Measurements from ENCODE around the gene GAS1. TPM values are rescaled to one million over a fixed set of nuclear protein-coding genes. Genes with fewer than 3 reads are reported as not detected.

GAS1 gene
- total RNA-seq, 2 experiments from 2014 or later: 0.26 to 0.31 TPM

DNA sequence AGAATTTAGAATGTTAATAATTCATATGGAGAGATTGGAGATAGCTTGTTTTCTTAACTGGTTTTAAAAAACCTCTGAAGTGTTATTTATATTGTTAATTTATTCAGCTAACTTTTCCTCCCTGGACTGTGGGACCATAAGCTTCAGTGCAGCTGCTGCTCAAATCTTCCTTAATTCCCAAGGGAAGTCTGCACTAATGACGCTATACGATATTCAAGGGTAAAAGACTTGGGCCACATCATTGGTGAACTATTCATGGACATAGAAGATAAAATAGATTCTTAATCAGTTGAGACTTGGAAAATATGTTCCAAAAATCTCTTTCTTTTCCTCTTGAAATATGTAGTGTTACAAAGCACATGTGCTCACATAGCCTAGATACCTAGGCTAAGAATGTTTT, 31.1 kb upstream of the GAS1 start:
- DNase-seq: no peak
- intact Hi-C loops (cut with micrococcal nuclease): no loop called here
- Mint-ChIP-seq H3K9me3 (no peaks in the 10 kb centered on the region), H3K4me3 (no peak overlapping the region), H3K36me3 (no peaks in the 10 kb centered on the region), H3K27me3 (peaks cover 39% of the 10 kb centered on the region), H3K4me1 (ENCODE audit: low read depth) (no peaks in the 10 kb centered on the region), H3K27ac (no peak overlapping the region)
- CTCF ChIA-PET: interaction anchor here (0.6 to 1.2 kb wide), 2 partner anchors 30 to 266 kb away, joined by 3 to 4 read pairs; no protein-coding TSS in a partner anchor
- POLR2A ChIA-PET: no interaction called here

DNA sequence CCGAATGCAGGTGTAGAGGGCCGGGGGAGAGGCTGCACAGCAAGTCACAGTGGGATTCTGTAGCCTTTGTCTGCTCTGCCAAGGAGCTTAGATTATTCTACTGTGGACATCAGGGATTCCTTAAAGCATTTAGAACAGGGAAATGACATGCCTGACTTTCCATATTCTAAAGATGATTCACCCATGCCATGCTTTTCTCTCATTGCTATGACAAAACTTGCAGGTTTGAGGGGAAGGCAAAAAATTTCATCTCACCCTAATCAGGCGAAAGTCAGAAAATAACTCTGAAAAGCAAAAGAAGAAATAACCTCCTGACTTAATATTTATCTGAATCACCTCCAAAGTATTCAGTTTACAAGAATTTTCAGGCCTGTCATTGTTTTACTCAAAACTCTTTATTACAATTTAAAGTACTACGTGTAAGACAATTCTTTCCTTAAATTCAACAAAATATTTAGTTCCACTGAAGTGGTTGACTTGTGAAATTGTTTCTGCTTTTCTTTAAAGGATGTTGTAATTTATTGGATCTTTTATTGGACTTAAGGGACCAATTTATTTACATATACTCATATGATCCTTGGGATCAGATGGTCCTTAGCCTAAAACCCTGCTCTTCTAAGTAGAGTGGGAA, 30.0 kb upstream of the GAS1 start:
- Mint-ChIP-seq H3K4me1 (ENCODE audit: low read depth) (no peaks in the 10 kb centered on the region), H3K27me3 (peaks cover 42% of the 10 kb centered on the region), H3K36me3 (no peaks in the 10 kb centered on the region), H3K4me3 (no peak overlapping the region), H3K27ac (no peak overlapping the region), H3K9me3 (no peaks in the 10 kb centered on the region)
- intact Hi-C loops (cut with micrococcal nuclease): no loop called here
- DNase-seq: no peak
- ChIA-PET CTCF (no interaction called here), POLR2A (no interaction called here)

DNA sequence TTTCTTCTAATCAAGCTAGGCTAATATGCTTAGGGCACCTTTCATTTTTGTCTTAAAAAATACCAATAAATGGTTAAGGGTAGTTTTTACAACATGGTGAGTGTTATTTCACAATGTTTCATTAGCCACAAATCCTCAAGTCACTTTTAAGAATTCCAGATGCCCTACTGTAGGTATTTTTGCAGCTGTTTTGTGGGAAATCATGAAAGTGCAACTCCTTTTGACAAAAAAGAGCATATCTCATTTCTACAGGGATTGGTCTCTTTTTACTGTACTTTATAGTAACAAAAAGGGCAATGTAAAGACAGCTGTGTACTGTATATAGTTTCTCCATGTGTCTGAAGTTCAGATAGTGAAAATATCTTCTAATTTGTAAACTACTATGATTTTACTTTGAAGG, 28.3 kb upstream of the GAS1 start:
- peaks cover 44% of the 10 kb centered on the region for H3K27me3 Mint-ChIP-seq
- no peak overlapping the region for H3K27ac Mint-ChIP-seq
- no peak overlapping the region for H3K4me3 Mint-ChIP-seq
- H3K9me3 Mint-ChIP-seq: no peaks in the 10 kb centered on the region
- POLR2A ChIA-PET: no interaction called here
- no peak for DNase-seq
- intact Hi-C loops (cut with micrococcal nuclease): no loop called here
- CTCF ChIA-PET: interaction anchor here (1.1 kb wide), 1 partner anchor 349 kb away, joined by 3 read pairs; no protein-coding TSS in a partner anchor
- no peaks in the 10 kb centered on the region for H3K36me3 Mint-ChIP-seq
- H3K4me1 Mint-ChIP-seq (ENCODE audit: low read depth): no peaks in the 10 kb centered on the region

DNA sequence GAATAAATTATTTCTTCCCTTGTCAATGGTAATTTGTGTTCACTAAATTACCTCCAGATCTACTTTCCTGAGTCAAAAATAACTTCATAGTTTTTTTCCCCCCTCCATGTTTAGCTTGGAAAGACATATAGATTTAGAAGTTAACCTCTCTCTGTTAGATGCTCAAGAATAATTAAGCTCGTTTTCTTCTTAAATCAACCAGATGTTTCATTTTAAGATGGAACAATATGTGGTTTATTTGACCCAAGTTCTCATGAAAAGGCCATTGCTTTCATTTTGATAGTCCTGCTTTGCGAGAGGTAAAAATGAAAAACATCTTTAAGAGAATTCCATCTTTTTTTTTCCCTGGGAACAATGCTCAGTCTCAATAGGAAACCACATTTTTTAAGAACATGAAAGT, 27.7 kb upstream of the GAS1 start:
- H3K27ac Mint-ChIP-seq: no peak overlapping the region
- H3K4me3 Mint-ChIP-seq: no peak overlapping the region
- ChIA-PET POLR2A (no interaction called here), CTCF (interaction anchor here (1.1 kb wide), 1 partner anchor 350 kb away, joined by 3 read pairs; no protein-coding TSS in a partner anchor)
- no peak for DNase-seq
- no peaks in the 10 kb centered on the region for H3K9me3 Mint-ChIP-seq
- peaks cover 42% of the 10 kb centered on the region for H3K27me3 Mint-ChIP-seq
- H3K36me3 Mint-ChIP-seq: no peaks in the 10 kb centered on the region
- H3K4me1 Mint-ChIP-seq (ENCODE audit: low read depth): no peaks in the 10 kb centered on the region
- intact Hi-C loops (cut with micrococcal nuclease): no loop called here

DNA sequence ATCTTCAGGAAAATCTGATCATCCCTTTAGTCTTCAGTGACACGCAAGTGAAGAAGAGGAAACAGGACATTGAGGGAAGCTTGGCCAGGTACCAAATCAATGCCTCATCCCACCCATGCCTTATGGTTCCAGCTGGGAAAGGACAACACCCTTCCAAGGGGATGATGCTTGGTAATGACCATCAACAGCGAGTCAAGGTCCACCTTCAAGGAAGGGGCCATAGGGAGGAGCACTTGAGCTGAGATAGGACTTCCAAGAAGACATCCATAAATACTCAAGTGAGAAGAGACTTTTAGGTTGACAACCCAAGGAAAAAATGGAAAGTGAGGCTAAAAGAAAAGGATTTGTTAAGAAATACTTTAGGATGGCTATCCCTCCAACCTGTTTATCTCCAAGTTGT, 27.1 kb upstream of the GAS1 start:
- POLR2A ChIA-PET: no interaction called here
- Mint-ChIP-seq H3K36me3 (no peaks in the 10 kb centered on the region), H3K27ac (no peak overlapping the region), H3K27me3 (peaks cover 39% of the 10 kb centered on the region), H3K9me3 (no peaks in the 10 kb centered on the region), H3K4me1 (ENCODE audit: low read depth) (no peaks in the 10 kb centered on the region), H3K4me3 (no peak overlapping the region)
- CTCF ChIA-PET: interaction anchor here (1.1 kb wide), 1 partner anchor 351 kb away, joined by 3 read pairs; no protein-coding TSS in a partner anchor
- no peak for DNase-seq
- intact Hi-C loops (cut with micrococcal nuclease): no loop called here

DNA sequence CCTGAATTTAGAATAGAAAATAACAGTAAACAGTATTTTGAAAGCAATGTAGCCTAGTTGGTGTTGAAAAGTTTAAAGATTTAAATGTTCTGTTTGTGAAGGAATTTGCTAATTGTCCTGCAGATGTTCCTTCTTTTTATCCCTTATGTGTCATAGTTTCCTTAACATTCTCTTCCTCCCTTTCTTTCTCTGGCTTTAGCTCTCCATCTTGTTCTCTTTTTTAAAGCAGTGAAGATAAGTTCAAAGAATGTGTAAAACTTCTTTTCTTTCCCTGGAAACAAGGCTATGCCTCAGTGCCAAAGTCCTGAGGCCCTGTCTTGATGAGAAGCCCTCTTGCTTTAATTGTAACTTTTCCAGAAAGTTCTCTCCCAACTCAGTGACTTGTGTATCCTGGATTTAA, 24.4 kb upstream of the GAS1 start:
- no peak for DNase-seq
- Mint-ChIP-seq H3K4me1 (ENCODE audit: low read depth) (no peaks in the 10 kb centered on the region), H3K27me3 (peaks cover 31% of the 10 kb centered on the region), H3K27ac (no peak overlapping the region), H3K9me3 (no peaks in the 10 kb centered on the region), H3K36me3 (no peaks in the 10 kb centered on the region), H3K4me3 (no peak overlapping the region)
- ChIA-PET CTCF (no interaction called here), POLR2A (no interaction called here)
- intact Hi-C loops (cut with micrococcal nuclease): no loop called here

DNA sequence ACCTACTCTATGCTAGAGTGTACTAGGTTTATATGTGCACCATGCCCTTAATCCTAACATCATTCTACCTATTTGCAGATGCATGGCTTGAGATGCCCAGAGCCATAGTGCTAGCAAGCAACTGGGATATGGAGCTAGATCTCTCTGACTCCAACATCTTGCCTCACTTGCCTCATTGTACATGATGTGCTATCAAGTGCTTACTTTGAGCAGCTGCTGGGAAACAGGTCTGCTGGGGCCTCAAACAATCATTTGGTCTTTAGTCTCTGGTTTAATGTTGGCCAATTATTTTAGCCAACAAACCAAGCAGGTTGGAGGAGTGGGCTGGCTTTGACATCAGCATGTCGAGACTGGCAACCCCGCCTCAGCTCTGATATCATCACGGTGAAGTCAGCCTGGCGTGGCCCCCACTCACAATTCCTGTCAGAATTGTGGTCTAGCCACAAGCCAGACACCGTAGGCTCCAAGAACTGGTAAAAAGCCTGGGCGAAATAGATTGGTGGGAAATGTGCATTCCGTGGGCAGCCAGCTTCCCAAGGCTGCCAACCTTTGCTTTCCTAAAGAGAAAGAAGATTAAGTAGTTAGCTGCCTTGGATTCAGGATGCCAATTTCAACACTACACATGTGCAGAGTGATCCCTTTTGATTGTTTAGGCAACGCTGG, 21.1 kb upstream of the GAS1 start:
- H3K27me3 Mint-ChIP-seq: peaks cover 18% of the 10 kb centered on the region
- CTCF ChIA-PET: no interaction called here
- intact Hi-C loops (cut with micrococcal nuclease): no loop called here
- no peaks in the 10 kb centered on the region for H3K9me3 Mint-ChIP-seq
- POLR2A ChIA-PET: no interaction called here
- H3K4me1 Mint-ChIP-seq (ENCODE audit: low read depth): no peaks in the 10 kb centered on the region
- H3K27ac Mint-ChIP-seq: no peak overlapping the region
- H3K4me3 Mint-ChIP-seq: no peak overlapping the region
- H3K36me3 Mint-ChIP-seq: no peaks in the 10 kb centered on the region
- no peak for DNase-seq

DNA sequence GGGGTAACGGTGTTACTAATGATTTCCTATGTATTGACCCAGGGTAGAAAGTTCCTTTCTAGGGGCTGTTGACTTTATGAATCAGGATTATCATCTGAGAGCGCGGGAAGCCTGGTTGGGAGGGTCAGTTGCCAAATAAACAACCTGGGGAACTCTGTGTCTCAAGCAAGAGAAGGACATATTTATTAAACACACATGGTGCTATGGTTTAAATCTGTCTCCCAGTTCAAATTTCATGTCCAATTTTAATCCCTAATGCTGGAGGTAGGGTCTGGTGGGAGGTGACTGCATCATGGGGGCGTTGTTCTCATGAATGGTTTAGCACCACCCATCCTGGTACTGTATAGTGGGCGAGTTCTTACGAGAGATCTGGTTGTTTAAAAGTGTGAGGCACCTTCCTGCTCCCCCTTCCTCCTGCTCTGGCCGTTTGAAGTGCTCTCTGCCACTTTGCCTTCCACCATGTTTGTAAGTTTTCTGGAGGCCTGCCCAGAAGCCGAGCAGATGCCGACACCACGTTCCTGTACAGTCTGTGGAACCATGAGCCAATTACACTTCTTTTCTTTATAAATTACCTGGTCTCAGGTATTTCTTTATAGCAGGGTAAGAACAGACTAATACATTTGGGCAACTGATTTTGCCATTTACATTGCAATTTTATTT, 19.7 kb upstream of the GAS1 start:
- no peak overlapping the region for H3K27ac Mint-ChIP-seq
- ChIA-PET CTCF (no interaction called here), POLR2A (no interaction called here)
- peaks cover 11% of the 10 kb centered on the region for H3K27me3 Mint-ChIP-seq
- no peaks in the 10 kb centered on the region for H3K9me3 Mint-ChIP-seq
- H3K4me3 Mint-ChIP-seq: no peak overlapping the region
- no peaks in the 10 kb centered on the region for H3K36me3 Mint-ChIP-seq
- DNase-seq: no peak
- no peaks in the 10 kb centered on the region for H3K4me1 Mint-ChIP-seq (ENCODE audit: low read depth)
- intact Hi-C loops (cut with micrococcal nuclease): no loop called here

DNA sequence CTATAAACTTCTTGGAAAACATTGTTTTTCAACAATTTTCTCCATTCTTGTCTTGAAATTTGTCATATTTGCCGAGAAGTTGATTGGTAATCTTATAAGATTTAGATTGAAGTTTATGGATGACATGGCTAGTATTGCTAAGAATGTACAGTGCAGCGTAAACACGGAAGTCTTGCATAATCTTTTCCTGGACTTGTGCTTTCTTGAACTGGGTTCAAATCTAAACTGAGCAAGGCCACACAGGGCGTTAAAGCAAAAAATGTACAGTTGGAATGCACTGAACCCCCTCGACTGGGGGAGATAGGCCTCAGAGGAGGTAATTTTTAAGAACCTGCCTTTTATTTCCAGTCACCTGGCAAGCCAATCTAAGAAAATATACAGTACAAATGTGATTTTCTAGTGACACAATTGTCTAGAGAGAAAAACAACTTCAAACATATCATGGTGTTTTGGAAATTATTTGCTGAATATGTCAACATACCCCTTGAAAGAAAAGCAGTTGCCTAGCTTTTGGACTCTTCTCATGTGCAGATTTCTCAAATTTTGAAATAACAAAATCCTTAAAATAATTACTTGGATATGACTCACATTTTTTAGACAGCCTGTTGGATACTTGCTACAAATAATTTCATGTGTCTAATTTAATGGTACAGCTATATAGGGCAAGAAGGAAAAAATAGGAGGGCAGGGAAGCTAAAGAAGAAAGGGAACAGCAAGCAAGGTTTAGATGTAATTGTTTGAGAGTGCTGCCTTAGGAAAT, 18.5 kb upstream of the GAS1 start:
- no peaks in the 10 kb centered on the region for H3K36me3 Mint-ChIP-seq
- intact Hi-C loops (cut with micrococcal nuclease): no loop called here
- no peaks in the 10 kb centered on the region for H3K9me3 Mint-ChIP-seq
- ChIA-PET CTCF (no interaction called here), POLR2A (interaction anchor here (0.6 kb wide), 1 partner anchor 19 kb away, joined by 3 read pairs; no protein-coding TSS in a partner anchor)
- DNase-seq: no peak
- H3K4me3 Mint-ChIP-seq: no peak overlapping the region
- no peaks in the 10 kb centered on the region for H3K4me1 Mint-ChIP-seq (ENCODE audit: low read depth)
- H3K27me3 Mint-ChIP-seq: peaks cover 11% of the 10 kb centered on the region
- H3K27ac Mint-ChIP-seq: no peak overlapping the region

DNA sequence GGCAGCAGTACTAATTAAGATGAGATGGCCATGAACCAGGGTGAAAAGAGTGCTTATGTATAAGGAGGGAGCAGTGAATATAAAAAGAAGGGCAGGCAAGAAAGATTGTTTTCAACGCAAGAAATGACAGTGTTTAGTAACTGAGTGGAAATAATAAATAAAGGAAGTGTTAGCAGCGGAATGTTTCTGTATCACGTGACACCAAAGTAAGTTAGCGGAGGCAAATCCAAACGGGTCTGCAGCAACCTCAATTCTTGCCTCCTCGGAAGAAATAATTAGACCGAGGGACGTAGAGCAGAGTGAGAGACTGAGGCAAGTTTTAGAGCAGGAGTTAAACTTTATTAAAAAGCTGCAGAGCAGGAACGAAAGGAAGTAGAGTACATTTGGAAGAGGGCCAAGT, 15.4 kb upstream of the GAS1 start:
- CTCF ChIA-PET: no interaction called here
- H3K4me3 Mint-ChIP-seq: no peak overlapping the region
- POLR2A ChIA-PET: no interaction called here

DNA sequence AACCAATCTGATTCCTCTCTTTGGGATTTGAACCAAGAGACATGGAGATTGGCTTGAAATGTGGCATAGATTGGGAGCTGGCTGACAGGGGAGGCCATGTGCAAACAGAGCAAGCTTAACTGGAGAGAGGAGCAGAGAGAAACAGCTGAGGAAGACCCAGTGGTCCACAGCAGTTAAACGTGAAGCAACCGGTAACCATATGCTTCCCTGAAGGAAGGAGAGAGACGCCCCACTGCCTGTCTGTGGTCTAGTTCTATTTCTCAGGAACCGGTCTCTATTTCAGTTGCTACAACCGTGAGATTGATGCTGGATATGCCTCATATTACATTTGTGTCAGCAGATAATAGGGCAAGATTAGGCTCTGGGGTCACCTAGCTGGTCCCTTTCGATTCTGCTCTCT, 13.6 kb upstream of the GAS1 start:
- POLR2A ChIA-PET: no interaction called here
- Mint-ChIP-seq H3K27me3 (peaks cover 18% of the 10 kb centered on the region), H3K4me1 (ENCODE audit: low read depth) (no peaks in the 10 kb centered on the region), H3K27ac (no peak overlapping the region), H3K4me3 (no peak overlapping the region), H3K36me3 (no peaks in the 10 kb centered on the region), H3K9me3 (no peaks in the 10 kb centered on the region)
- CTCF ChIA-PET: interaction anchor here (1.5 kb wide), 1 partner anchor 12 kb away, joined by 5 read pairs; no protein-coding TSS in a partner anchor
- intact Hi-C loops (cut with micrococcal nuclease): no loop called here
- DNase-seq: no peak

More for the DNA sequence above, 15.4 kb upstream of the GAS1 start:
- H3K4me1 Mint-ChIP-seq (ENCODE audit: low read depth): no peaks in the 10 kb centered on the region
- H3K9me3 Mint-ChIP-seq: no peaks in the 10 kb centered on the region
- intact Hi-C loops (cut with micrococcal nuclease): no loop called here
- H3K36me3 Mint-ChIP-seq: no peaks in the 10 kb centered on the region
- DNase-seq: no peak
- peaks cover 18% of the 10 kb centered on the region for H3K27me3 Mint-ChIP-seq
- no peak overlapping the region for H3K27ac Mint-ChIP-seq

DNA sequence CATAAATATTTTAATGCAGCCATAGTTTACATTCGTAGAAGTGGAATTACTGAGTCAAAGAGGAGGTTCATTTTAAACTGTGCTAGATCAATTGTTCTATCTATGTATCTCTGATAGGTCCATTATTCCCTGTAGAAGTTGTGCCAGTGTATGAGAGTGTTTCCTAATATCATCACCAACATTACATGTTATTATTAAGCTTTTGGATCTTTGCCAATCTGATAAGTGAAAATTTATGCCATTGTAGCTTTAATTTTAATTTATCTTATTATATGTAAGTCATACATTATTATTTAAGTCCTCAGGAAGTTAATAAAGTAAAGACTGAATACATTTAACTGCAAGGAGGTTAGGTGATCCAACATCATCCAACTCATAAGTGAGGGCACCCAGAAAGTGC, 10.9 kb upstream of the GAS1 start:
- peaks cover 20% of the 10 kb centered on the region for H3K27me3 Mint-ChIP-seq
- no peak for DNase-seq
- ChIA-PET CTCF (interaction anchor here (1.0 kb wide), 1 partner anchor 10 kb away, joined by 3 read pairs; no protein-coding TSS in a partner anchor), POLR2A (no interaction called here)
- H3K27ac Mint-ChIP-seq: no peak overlapping the region
- H3K4me1 Mint-ChIP-seq (ENCODE audit: low read depth): no peaks in the 10 kb centered on the region
- H3K4me3 Mint-ChIP-seq: no peak overlapping the region
- H3K36me3 Mint-ChIP-seq: no peaks in the 10 kb centered on the region
- intact Hi-C loops (cut with micrococcal nuclease): no loop called here
- H3K9me3 Mint-ChIP-seq: no peaks in the 10 kb centered on the region
